H1 (cell line): ENCODE measurements around the gene NAV2. TPM values are rescaled to one million over a fixed set of nuclear protein-coding genes. Genes with fewer than 3 reads are reported as not detected.

Experiments
- CTCF ChIA-PET: fragments of 300-600 bp; sonication (Branson Sonifier 250); formaldehyde crosslinking; loops from one replicate; lab custom pipeline; 2021; ENCODE audit not compliant: partially characterized antibody; lab: Charles Lee
- POLR2A ChIA-PET: fragments of 300-600 bp; sonication (Branson Sonifier 250); formaldehyde crosslinking; loops from one replicate; lab custom pipeline; 2021; ENCODE audit warnings: inconsistent platforms; ENCODE audit not compliant: partially characterized antibody; lab: Charles Lee
- DNase-seq, 2 experiments: peaks; one replicate each; pipeline versions ENCODE4 v3.0.0 to v3.0.0-alpha.2; 2010 to 2022; ENCODE audit warnings: low spot score in 2 of 2, low read depth in 1 of 2, mixed read lengths in 1 of 2
- FAIRE-seq: peaks from 2 replicates; lab custom pipeline; 2011; peaks lifted over from hg19 to GRCh38; lab: Jason Lieb, UNC
- H2AFZ ChIP-seq: 2 replicates; pipeline ENCODE4 v1.8.1; 2012; ENCODE audit warnings: low read length, inconsistent platforms
- H2AK5ac ChIP-seq: 2 replicates; pipeline ENCODE4 v1.6.1; 2013; ENCODE audit warnings: low read depth, low read length
- H2BK120ac ChIP-seq: replicated peaks from 2 replicates; pipeline ENCODE3; 2013; ENCODE audit warnings: low read depth, low read length, inconsistent platforms
- H2BK12ac ChIP-seq: 2 replicates; pipeline ENCODE4 v1.6.1; 2013; ENCODE audit warnings: low read depth, low read length
- H2BK15ac ChIP-seq: 2 replicates; pipeline ENCODE4 v1.6.1; 2013; ENCODE audit warnings: low read length
- H2BK20ac ChIP-seq: 2 replicates; pipeline ENCODE4 v1.6.1; 2013; ENCODE audit warnings: low read length
- H2BK5ac ChIP-seq: 2 replicates; pipeline ENCODE4 v1.6.1; 2013; ENCODE audit warnings: low read depth, low read length
- H3K14ac ChIP-seq: 2 replicates; pipeline ENCODE4 v1.6.1; 2013; ENCODE audit warnings: inconsistent platforms; ENCODE audit not compliant: insufficient read length
- H3K18ac ChIP-seq: 2 replicates; pipeline ENCODE4 v1.6.1; 2013; ENCODE audit warnings: low read length; ENCODE audit errors: extremely low read depth
- H3K23ac ChIP-seq: 2 replicates; pipeline ENCODE4 v1.6.1; 2013; ENCODE audit warnings: inconsistent platforms; ENCODE audit not compliant: insufficient read length
- H3K23me2 ChIP-seq: 2 replicates; pipeline ENCODE4 v1.6.1; 2013; ENCODE audit warnings: low read depth, low read length
- H3K27ac ChIP-seq: 2 replicates; pipeline ENCODE4 v1.6.1; 2011; ENCODE audit warnings: low read depth, low read length, inconsistent platforms
- H3K27me3 ChIP-seq, 4 experiments: replicated peaks in 1 of 4; 1 replicate in 1 of 4; 2 replicates in 3 of 4; pipeline versions ENCODE4 v1.6.1 to v1.8.1; 2011 to 2013; ENCODE audit warnings: low read length in 3 of 4, mild to moderate bottlenecking in 3 of 4, inconsistent platforms in 2 of 4, mixed read lengths in 2 of 4, moderate library complexity in 1 of 4; ENCODE audit not compliant: control insufficient read depth in 3 of 4, insufficient read depth in 3 of 4; ENCODE audit errors: extremely low read depth in 1 of 4
- H3K36me3 ChIP-seq, 4 experiments: 2 replicates each; pipeline versions ENCODE4 v1.6.1 to v1.8.1; 2011 to 2013; ENCODE audit warnings: mild to moderate bottlenecking in 4 of 4, low read length in 3 of 4, moderate library complexity in 2 of 4, control low read depth in 1 of 4, inconsistent platforms in 1 of 4; ENCODE audit not compliant: insufficient read depth in 4 of 4, control insufficient read depth in 2 of 4
- H3K4ac ChIP-seq: replicated peaks from 2 replicates; pipeline ENCODE3; 2013; ENCODE audit warnings: low read length, low read depth, mixed read lengths, inconsistent platforms; ENCODE audit not compliant: insufficient read length
- H3K4me1 ChIP-seq, 4 experiments: replicated peaks in 1 of 4; 1 replicate in 1 of 4; 2 replicates in 3 of 4; pipeline versions ENCODE4 v1.6.1 to v1.8.1; 2011 to 2013; ENCODE audit warnings: low read length in 3 of 4, inconsistent platforms in 2 of 4, mixed read lengths in 1 of 4; ENCODE audit not compliant: insufficient read depth in 4 of 4, control insufficient read depth in 3 of 4
- H3K4me2 ChIP-seq, 2 experiments: 2 replicates each; pipeline versions ENCODE4 v1.6.1 to v1.8.1; 2011 to 2013; ENCODE audit warnings: low read depth in 2 of 2, low read length in 2 of 2, control low read depth in 1 of 2, inconsistent platforms in 1 of 2, mild to moderate bottlenecking in 1 of 2; ENCODE audit not compliant: insufficient read depth in 1 of 2
- H3K4me3 ChIP-seq, 4 experiments: fragments of 200-600, 300-600 bp in 1 of 4; sonication (generic), shearing (Covaris generic), sonication (Bioruptor Twin) in 1 of 4; 2 replicates each; pipeline versions ENCODE4 v1.5.1 to v1.8.1; 2011 to 2016; ENCODE audit warnings: low read length in 4 of 4, low read depth in 3 of 4, control low read depth in 2 of 4, inconsistent platforms in 2 of 4, mild to moderate bottlenecking in 2 of 4, mixed read lengths in 1 of 4, moderate library complexity in 1 of 4; ENCODE audit not compliant: insufficient read depth in 2 of 4; ENCODE audit errors: extremely low read depth in 1 of 4
- H3K56ac ChIP-seq: replicated peaks from 2 replicates; pipeline ENCODE3; 2013; ENCODE audit warnings: low read depth, mild to moderate bottlenecking, mixed read lengths, low read length, inconsistent platforms; ENCODE audit not compliant: insufficient read length
- H3K79me1 ChIP-seq: 2 replicates; pipeline ENCODE4 v1.6.1; 2013; ENCODE audit warnings: low read depth, low read length, control low read depth
- H3K79me2 ChIP-seq, 2 experiments: 2 replicates each; pipeline versions ENCODE4 v1.6.1 to v1.8.1; 2012 to 2013; ENCODE audit warnings: low read length in 2 of 2, mild to moderate bottlenecking in 2 of 2, inconsistent platforms in 1 of 2; ENCODE audit not compliant: insufficient read depth in 2 of 2, control insufficient read depth in 1 of 2
- H3K9ac ChIP-seq, 4 experiments: replicated peaks in 1 of 4; 1 replicate in 1 of 4; 2 replicates in 3 of 4; pipeline versions ENCODE4 v1.6.1 to v1.8.1; 2011 to 2013; ENCODE audit warnings: low read depth in 3 of 4, low read length in 3 of 4, control low read depth in 2 of 4, mild to moderate bottlenecking in 2 of 4, moderate library complexity in 2 of 4, inconsistent platforms in 1 of 4; ENCODE audit errors: extremely low read depth in 1 of 4
- H3K9me3 ChIP-seq, 2 experiments: 2 replicates each; pipeline versions ENCODE4 v1.6.1 to v1.8.1; 2012 to 2013; ENCODE audit warnings: mild to moderate bottlenecking in 2 of 2, moderate library complexity in 2 of 2, control low read depth in 1 of 2, inconsistent platforms in 1 of 2, low read depth in 1 of 2, low read length in 1 of 2, mixed read lengths in 1 of 2; ENCODE audit not compliant: insufficient read depth in 2 of 2
- H4K20me1 ChIP-seq, 2 experiments: replicated peaks in 1 of 2; 2 replicates each; pipeline versions ENCODE3 to v1.8.1; 2011 to 2013; ENCODE audit warnings: inconsistent platforms in 2 of 2, low read length in 2 of 2, mild to moderate bottlenecking in 1 of 2; ENCODE audit not compliant: insufficient read depth in 2 of 2, control insufficient read depth in 1 of 2
- H4K5ac ChIP-seq: 2 replicates; pipeline ENCODE4 v1.6.1; 2013; ENCODE audit warnings: low read length, low read depth, mixed read lengths, inconsistent platforms; ENCODE audit not compliant: insufficient read length
- H4K8ac ChIP-seq: 2 replicates; pipeline ENCODE4 v1.8.0; 2013; ENCODE audit warnings: mild to moderate bottlenecking, moderate library complexity, low read length, inconsistent platforms; ENCODE audit not compliant: insufficient read depth; ENCODE audit errors: extremely low read depth
- H4K91ac ChIP-seq: replicated peaks from 2 replicates; pipeline ENCODE3; 2013; ENCODE audit warnings: low read length, mixed read lengths, inconsistent platforms; ENCODE audit not compliant: insufficient read length
- ASH2L ChIP-seq: fragments of 200-600, 300-600 bp; sonication (generic); IDR thresholded peaks from one replicate; pipeline ENCODE4 v1.7.1; 2017; ENCODE audit warnings: low read length
- CTCF ChIP-seq, 3 experiments: IDR thresholded peaks; 1 replicate in 2 of 3; 2 replicates in 1 of 3; pipeline versions ENCODE4 v1.5.1 to v1.6.1; 2011; ENCODE audit warnings: low read length in 3 of 3, mild to moderate bottlenecking in 3 of 3, inconsistent platforms in 2 of 3, low read depth in 1 of 3, moderate library complexity in 1 of 3; ENCODE audit not compliant: insufficient read depth in 1 of 3; ENCODE audit errors: control extremely low read depth in 1 of 3
- HDAC6 ChIP-seq: IDR thresholded peaks from one replicate; pipeline ENCODE4 v1.7.1; 2012; ENCODE audit warnings: low read depth, mild to moderate bottlenecking, inconsistent platforms, low read length, moderate library complexity
- MAFK ChIP-seq: IDR thresholded peaks from 2 replicates; pipeline ENCODE4 v1.6.1; 2012; ENCODE audit warnings: low read depth, mild to moderate bottlenecking, improper control_type of control experiment, low read length
- POU5F1 ChIP-seq: IDR thresholded peaks from 2 replicates; pipeline ENCODE4 v1.6.1; 2011; ENCODE audit warnings: low read depth, mild to moderate bottlenecking, low read length, moderate library complexity
- RAD21 ChIP-seq, 2 experiments: IDR thresholded peaks in 1 of 2; conservative IDR thresholded peaks in 1 of 2; 2 replicates each; pipeline ENCODE4 v1.6.1; 2011; ENCODE audit warnings: low read depth in 2 of 2, low read length in 2 of 2, improper control_type of control experiment in 1 of 2, inconsistent platforms in 1 of 2, mild to moderate bottlenecking in 1 of 2, moderate library complexity in 1 of 2
- RFX5 ChIP-seq: IDR thresholded peaks from 2 replicates; pipeline ENCODE4 v1.6.1; 2011; ENCODE audit warnings: low read depth, low read length, improper control_type of control experiment, borderline replicate concordance
- SIN3A ChIP-seq, 2 experiments: IDR thresholded peaks in 1 of 2; conservative IDR thresholded peaks in 1 of 2; 2 replicates each; pipeline ENCODE4 v1.6.1; 2011 to 2012; ENCODE audit warnings: low read length in 2 of 2, improper control_type of control experiment in 1 of 2, low read depth in 1 of 2, mild to moderate bottlenecking in 1 of 2
- WGBS, 2 experiments: shearing (Covaris generic) in 1 of 2; methylation state at CpG; one replicate each; pipeline versions ENCODE4 v1.1.6 to v1.1.7; 2013 to 2015; ENCODE audit warnings: low lambda C conversion rate in 2 of 2, mixed read lengths in 2 of 2, inconsistent platforms in 1 of 2, low coverage in 1 of 2, missing lambda C conversion rate in 1 of 2; ENCODE audit not compliant: insufficient replicate concordance in 2 of 2, insufficient coverage in 1 of 2, insufficient read length in 1 of 2; ENCODE audit errors: extremely low coverage in 1 of 2, missing lambda C conversion rate in 1 of 2; 5-methylcytosine and 5-hydroxymethylcytosine counted together
- polyA plus RNA-seq, 7 experiments: library from polyadenylated mRNA; depleted of rRNA in 3 of 7; stranded (reverse) in 5 of 7; unstranded in 2 of 7; fragments of >200 nt in 5 of 7; fragments of 200-250 nt in 2 of 7; gene quantifications; 1 replicate in 5 of 7; 2 replicates in 1 of 7; 4 replicates in 1 of 7; pipeline versions ENCODE4 v1.2.1 to v1.2.3, GENCODE V29; 2011 to 2013; ENCODE audit warnings: missing spikeins in 2 of 7, mixed read lengths in 2 of 7
- total RNA-seq: library from RNA; stranded (reverse); fragmentation: NEBNext Ultra II Directional; extraction: Animal tissue kit (Norgen Biotek cat#: 25700); gene quantifications from 2 replicates; pipeline ENCODE4 v1.2.1, GENCODE V29; 2021

Gene NAV2
- total and polyA plus RNA-seq, 2 of the 8 experiments (the other 6 are each of a cell fraction or from before 2014, with no cell fraction given), result 35.6 to 73.6 TPM

- Histone ChIP-seq H3K27ac (no peak overlapping the region), H3K27me3 (no peaks in the 10 kb centered on the region), H3K23ac (no peak overlapping the region), H2AFZ (no peak overlapping the region), H4K8ac (no peak overlapping the region), H3K79me2 (no peaks in the 10 kb centered on the region; a peak in 1 of 4 replicates), H4K5ac (no peak overlapping the region), H2BK12ac (no peak overlapping the region), H3K9me3 (no peaks in the 10 kb centered on the region), H2BK15ac (peak overlapping the region; percentile 55; the same call in 1 of the 2 replicates), H3K14ac (no peak overlapping the region), H2BK5ac (no peak overlapping the region), H4K20me1 (peaks cover 0 to 2% of the 10 kb centered on the region in 2 experiments), H3K36me3 (peaks cover 0 to 6% (median 1%) of the 10 kb centered on the region in 4 experiments; a peak in 3 of 8 replicates), H3K9ac (no peak overlapping the region; a peak in 1 of 7 replicates), H3K18ac (0 out of 2 replicates have a peak overlapping the region, but pooled peaks have one; percentile 11), H3K4me1 (peaks cover 4 to 18% (median 15%) of the 10 kb centered on the region in 4 experiments), H3K79me1 (no peaks in the 10 kb centered on the region; the same call in none of the 2 replicates), H3K4me3 (no peak overlapping the region), H3K56ac (no peak overlapping the region), H4K91ac (no peak overlapping the region), H2BK20ac (no peak overlapping the region), H3K23me2 (no peaks in the 10 kb centered on the region), H3K4ac (no peak overlapping the region), H2AK5ac (no peak overlapping the region), H3K4me2 (peak overlapping the region; percentile 22 to 38; a peak in 2 of 4 replicates), H2BK120ac (no peak overlapping the region)
- CTCF ChIA-PET, result interaction anchor here (0.7 to 3.4 kb wide), 17 partner anchors 8 to 652 kb away, joined by 3 to 19 read pairs (median 4); no protein-coding TSS in a partner anchor
- no peak for FAIRE-seq
- POLR2A ChIA-PET, result no interaction called here
- DNase-seq, result no peak
- WGBS, 2 experiments, result 73% methylated on average over 5 of the region's 5 CpGs; no CpG with 5 or more reads in 1 of the 2 experiments
- TF ChIP-seq RAD21 (IDR thresholded peaks at IDR 0.05 in 1 of 2, conservative IDR thresholded peaks at IDR 0.05 in 1 of 2; ENCODE audit: low read depth in 2 of 2, low read length in 2 of 2) (no peak), SIN3A (conservative IDR thresholded peaks at IDR 0.05 in 1 of 2, IDR thresholded peaks at IDR 0.05 in 1 of 2; ENCODE audit: low read depth in 1 of 2, low read length in 2 of 2) (no peak), RFX5 (no peak), MAFK (no peak), ASH2L (no peak), HDAC6 (no peak), POU5F1 (no peak), CTCF (IDR thresholded peaks at IDR 0.05; ENCODE audit: control extremely low read depth in 1 of 3, insufficient read depth in 1 of 3, low read depth in 1 of 3, low read length in 3 of 3) (no peak)
These were observed 199.7 kb downstream of the NAV2 start for GRCh38 chr11:19912115-19912957.
